Measurements from ENCODE around the gene MEN1.

MEN1 gene

GRCh38 chr11:64757549-64758329 is 52.6 kb downstream of the MEN1 start:
- Histone ChIP-seq H3K27me3 (ENCODE audit: insufficient read depth, low read depth) (no peaks in the 10 kb centered on the region), H3K9ac (no peak overlapping the region), H3K4me2 (no peak overlapping the region), H3K36me3 (ENCODE audit: insufficient read depth) (no peaks in the 10 kb centered on the region), H2AFZ (ENCODE audit: low read depth) (no peak overlapping the region), H3K79me2 (ENCODE audit: insufficient read depth, low read depth) (no peaks in the 10 kb centered on the region), H3K4me1 (ENCODE audit: low read depth, poor library complexity, severe bottlenecking) (peaks cover 16% of the 10 kb centered on the region), H4K20me1 (ENCODE audit: insufficient read depth) (no peaks in the 10 kb centered on the region), H3K27ac (no peak overlapping the region), H3K4me3 (IDR thresholded peaks at IDR 0.05; ENCODE audit: insufficient read depth, low read depth, low read length) (no peak overlapping the region)
- no peak for TF ChIP-seq CTCF (conservative IDR thresholded peaks at IDR 0.05; ENCODE audit: low read depth, low read length)

GRCh38 chr11:64755681-64756361 is 54.5 kb downstream of the MEN1 start:
- Histone ChIP-seq H3K9ac (no peak overlapping the region), H3K4me3 (IDR thresholded peaks at IDR 0.05; ENCODE audit: insufficient read depth, low read depth, low read length) (no peak overlapping the region)
- TF ChIP-seq CTCF (conservative IDR thresholded peaks at IDR 0.05; ENCODE audit: low read depth, low read length) = no peak

GRCh38 chr11:64754919-64755662 is 55.3 kb downstream of the MEN1 start:
- no peak overlapping the region for H3K9ac ChIP-seq

More at GRCh38 chr11:64755681-64756361, 54.5 kb downstream of the MEN1 start:
- no peak overlapping the region; the same call in 1 of the 2 replicates for H3K27ac ChIP-seq
- no peaks in the 10 kb centered on the region for H4K20me1 ChIP-seq (ENCODE audit: insufficient read depth)
- no peaks in the 10 kb centered on the region for H3K27me3 ChIP-seq (ENCODE audit: insufficient read depth, low read depth)
- no peaks in the 10 kb centered on the region for H3K36me3 ChIP-seq (ENCODE audit: insufficient read depth)
- H3K4me1 ChIP-seq (ENCODE audit: low read depth, poor library complexity, severe bottlenecking) = peaks cover 16% of the 10 kb centered on the region
- no peak overlapping the region for H2AFZ ChIP-seq (ENCODE audit: low read depth)
- H3K4me2 ChIP-seq = no peak overlapping the region
- H3K79me2 ChIP-seq (ENCODE audit: insufficient read depth, low read depth) = no peaks in the 10 kb centered on the region

More at GRCh38 chr11:64754919-64755662, 55.3 kb downstream of the MEN1 start:
- H3K4me2 ChIP-seq = no peak overlapping the region
- H2AFZ ChIP-seq (ENCODE audit: low read depth) = no peak overlapping the region
- peaks cover 16% of the 10 kb centered on the region for H3K4me1 ChIP-seq (ENCODE audit: low read depth, poor library complexity, severe bottlenecking)
- no peak overlapping the region for H3K4me3 ChIP-seq (IDR thresholded peaks at IDR 0.05; ENCODE audit: insufficient read depth, low read depth, low read length)
- H4K20me1 ChIP-seq (ENCODE audit: insufficient read depth) = no peaks in the 10 kb centered on the region
- H3K79me2 ChIP-seq (ENCODE audit: insufficient read depth, low read depth) = no peaks in the 10 kb centered on the region
- no peak overlapping the region for H3K27ac ChIP-seq
- TF ChIP-seq CTCF (conservative IDR thresholded peaks at IDR 0.05; ENCODE audit: low read depth, low read length) = no peak
- H3K27me3 ChIP-seq (ENCODE audit: insufficient read depth, low read depth) = no peaks in the 10 kb centered on the region
- H3K36me3 ChIP-seq (ENCODE audit: insufficient read depth) = no peaks in the 10 kb centered on the region
